K562 (cell line): ENCODE measurements around the gene LY6G6C. TPM values are rescaled to one million over a fixed set of nuclear protein-coding genes. Genes with fewer than 3 reads are reported as not detected.

Experiments used
- BHLHE40 ChIP-seq: IDR thresholded peaks from 2 replicates; pipeline ENCODE4 v1.6.1; 2011; ENCODE audit warnings: low read length, improper control_type of control experiment
- CHD4 ChIP-seq: fragments of 200-600 bp; sonication (generic); IDR thresholded peaks from 3 replicates; pipeline ENCODE4 v1.6.1; 2012; ENCODE audit warnings: low read depth, mild to moderate bottlenecking, mixed read lengths, low read length, inconsistent platforms; ENCODE audit not compliant: insufficient read depth, insufficient replicate concordance, poor library complexity, severe bottlenecking
- DPF2 ChIP-seq: fragments of 450-650 bp; IDR thresholded peaks from 2 replicates; pipeline ENCODE4 v1.6.1; 2016
- EP400 ChIP-seq: fragments of 450-650 bp; IDR thresholded peaks from 2 replicates; pipeline ENCODE4 v1.6.1; 2017; ENCODE audit warnings: antibody characterized with exemption, mild to moderate bottlenecking, moderate library complexity
- FOSL1 ChIP-seq: fragments of 200-800 bp; sonication (Bioruptor generic); conservative IDR thresholded peaks from 2 replicates; pipeline ENCODE4 v1.6.1; 2016; ENCODE audit warnings: missing genetic modification characterization, missing compliant biosample characterization
- FOXA3 ChIP-seq, 2 experiments: fragments of 450-650 bp in 1 of 2; sonication (generic) in 1 of 2; formaldehyde crosslinking; IDR thresholded peaks in 1 of 2; conservative IDR thresholded peaks in 1 of 2; 2 replicates each; pipeline versions ENCODE4 v1.4.0 to v1.8.0; 2020 to 2022; ENCODE audit warnings: mild to moderate bottlenecking in 2 of 2, missing genetic modification reagents in 1 of 2
- FOXK1 ChIP-seq: sonication (generic); formaldehyde crosslinking; IDR thresholded peaks from 2 replicates; pipeline ENCODE4 v1.8.0; 2022; ENCODE audit warnings: missing genetic modification reagents, mild to moderate bottlenecking, borderline replicate concordance
- HDAC1 ChIP-seq, 2 experiments: fragments of 450-650 bp; IDR thresholded peaks; 2 replicates each; pipeline ENCODE4 v1.6.1; 2016 to 2017; ENCODE audit warnings: inconsistent platforms in 1 of 2, mild to moderate bottlenecking in 1 of 2, moderate library complexity in 1 of 2
- HNRNPL ChIP-seq: fragments of 200-400 bp; formaldehyde crosslinking; IDR thresholded peaks from 2 replicates; pipeline ENCODE4 v1.6.1; 2017; ENCODE audit warnings: low read depth, mild to moderate bottlenecking, low read length
- KHSRP ChIP-seq: fragments of 450-650 bp; IDR thresholded peaks from 2 replicates; pipeline ENCODE4 v1.6.1; 2017
- MAFG ChIP-seq: fragments of 450-650 bp; conservative IDR thresholded peaks from 2 replicates; pipeline ENCODE4 v1.6.1; 2016; ENCODE audit warnings: missing genetic modification characterization, missing compliant biosample characterization
- MTA2 ChIP-seq: fragments of 450-650 bp; IDR thresholded peaks from 2 replicates; pipeline ENCODE4 v1.6.1; 2016; ENCODE audit warnings: low read depth
- PHF8 ChIP-seq: fragments of 200-600 bp; sonication (generic); IDR thresholded peaks from 2 replicates; pipeline ENCODE4 v1.6.1; 2012; ENCODE audit warnings: mixed run types, mild to moderate bottlenecking, inconsistent platforms, low read length, moderate library complexity, borderline replicate concordance
- POLR2H ChIP-seq: IDR thresholded peaks from 2 replicates; pipeline ENCODE4 v1.6.1; 2016; ENCODE audit warnings: missing genetic modification characterization, low read depth, mild to moderate bottlenecking, control low read depth, missing compliant biosample characterization, moderate library complexity
- RFX5 ChIP-seq: IDR thresholded peaks from 2 replicates; pipeline ENCODE4 v1.6.1; 2011; ENCODE audit warnings: low read depth, mild to moderate bottlenecking, improper control_type of control experiment, low read length
- SRSF7 ChIP-seq: fragments of 200-400 bp; formaldehyde crosslinking; optimal IDR thresholded peaks from 2 replicates; pipeline ENCODE3; 2017; ENCODE audit warnings: mild to moderate bottlenecking, low read depth, low read length
- TRIM28 ChIP-seq: fragments of 450-650 bp; IDR thresholded peaks from 2 replicates; pipeline ENCODE4 v1.6.1; 2017
- USF1 ChIP-seq: sonication (generic); formaldehyde crosslinking; IDR thresholded peaks from 2 replicates; pipeline ENCODE4 v1.9.0; 2022; ENCODE audit warnings: mild to moderate bottlenecking, missing genetic modification reagents
- ZBTB17 ChIP-seq: fragments of 450-650 bp; formaldehyde crosslinking; IDR thresholded peaks from 2 replicates; pipeline ENCODE4 v1.4.0; 2020; ENCODE audit warnings: mild to moderate bottlenecking
- ZKSCAN8 ChIP-seq: fragments of 200-800 bp; sonication (Bioruptor generic); IDR thresholded peaks from 2 replicates; pipeline ENCODE4 v1.6.1; 2016; ENCODE audit warnings: missing genetic modification characterization, missing compliant biosample characterization
- ZNF121 ChIP-seq: sonication (generic); formaldehyde crosslinking; conservative IDR thresholded peaks from 2 replicates; pipeline ENCODE4 v1.8.0; 2022; ENCODE audit warnings: missing genetic modification reagents
- ZNF134 ChIP-seq: fragments of 250-450 bp; sonication (Bioruptor Pico); conservative IDR thresholded peaks from 2 replicates; pipeline ENCODE4 v1.4.0; 2020
- ZNF395 ChIP-seq: fragments of 200-800 bp; sonication (Bioruptor generic); IDR thresholded peaks from 2 replicates; pipeline ENCODE4 v1.6.1; 2017; ENCODE audit warnings: missing genetic modification characterization, missing compliant biosample characterization
- ZNF592 ChIP-seq: fragments of 450-650 bp; IDR thresholded peaks from 2 replicates; pipeline ENCODE4 v1.6.1; 2017; ENCODE audit warnings: antibody characterized with exemption, mild to moderate bottlenecking
- polyA plus RNA-seq, 8 experiments: library from polyadenylated mRNA; depleted of rRNA in 4 of 8; stranded (reverse) in 5 of 8; unstranded in 3 of 8; fragments of >200 nt; fragmentation: Nextera tagmentation in 2 of 8; fragmentation: Illumina TruSeq in 1 of 8; extraction: Ambion mirVana in 2 of 8; extraction: Trizol in 1 of 8; gene quantifications; 2 replicates each; pipeline versions ENCODE4 v1.2.1 to v1.2.3, GENCODE V29; 2011 to 2014; ENCODE audit warnings: inconsistent platforms in 1 of 8, missing spikeins in 1 of 8
- total RNA-seq, 7 experiments: library from RNA; depleted of rRNA in 6 of 7; stranded (reverse); fragments of >200 nt in 6 of 7; fragmentation: Illumina TruSeq in 2 of 7; extraction: Trizol in 2 of 7; gene quantifications; 2 replicates each; pipeline versions ENCODE4 v1.2.1 to v1.2.3, GENCODE V29; 2011 to 2021; ENCODE audit warnings: low replicate concordance in 1 of 7

LY6G6C gene
- total and polyA plus RNA-seq, 9 of the 15 experiments (the other 6 are each of a cell fraction or from before 2014, with no cell fraction given): 0.06 to 0.20 TPM; not detected in 7

- TF ChIP-seq HDAC1 (IDR thresholded peaks at IDR 0.05) (no peak), ZNF395 (CRISPR knock-in tag) (peak; percentile 86; the same call in 1 of the 2 replicates), ZNF134 (no peak), MTA2 (no peak), RFX5 (no peak), HNRNPL (no peak), POLR2H (tag) (0 out of 2 replicates have a peak, but pooled peaks have one; percentile 48), ZNF121 (CRISPR knock-in tag) (no peak), ZNF592 (no peak; the same call in 1 of the 2 replicates), BHLHE40 (no peak), PHF8 (no peak), FOSL1 (tag) (peak; percentile 84), KHSRP (no peak), CHD4 (no peak), ZKSCAN8 (CRISPR knock-in tag) (no peak), DPF2 (peak; percentile 43; the same call in 1 of the 2 replicates), FOXA3 (CRISPR knock-in tag; conservative IDR thresholded peaks at IDR 0.05 in 1 of 2, IDR thresholded peaks at IDR 0.05 in 1 of 2) (peak in 1 of 2 experiments; percentile 75; a peak in 1 of 4 replicates), TRIM28 (no peak), MAFG (tag) (no peak), SRSF7 (no peak), EP400 (peak; percentile 25; the same call in 1 of the 2 replicates), USF1 (no peak), ZBTB17 (CRISPR knock-in tag) (0 out of 2 replicates have a peak, but pooled peaks have one; percentile 27), FOXK1 (no peak)
These were observed 29.0 kb upstream of the LY6G6C start (continued) for GRCh38 chr6:31750411-31751022.
